GM21825 (cell line): ENCODE measurements around the gene MAD1L1.
A peak's percentile ranks its signal among the peaks of the same experiment; 100 is the strongest.

Experiments used
- ATAC-seq: cut with Tn5 transposase; IDR thresholded peaks from one replicate; pipeline ENCODE4 v1.9.1; 2021; ENCODE audit warnings: mild to moderate bottlenecking, moderate library complexity; ENCODE audit not compliant: unreplicated experiment

Gene MAD1L1

DNA sequence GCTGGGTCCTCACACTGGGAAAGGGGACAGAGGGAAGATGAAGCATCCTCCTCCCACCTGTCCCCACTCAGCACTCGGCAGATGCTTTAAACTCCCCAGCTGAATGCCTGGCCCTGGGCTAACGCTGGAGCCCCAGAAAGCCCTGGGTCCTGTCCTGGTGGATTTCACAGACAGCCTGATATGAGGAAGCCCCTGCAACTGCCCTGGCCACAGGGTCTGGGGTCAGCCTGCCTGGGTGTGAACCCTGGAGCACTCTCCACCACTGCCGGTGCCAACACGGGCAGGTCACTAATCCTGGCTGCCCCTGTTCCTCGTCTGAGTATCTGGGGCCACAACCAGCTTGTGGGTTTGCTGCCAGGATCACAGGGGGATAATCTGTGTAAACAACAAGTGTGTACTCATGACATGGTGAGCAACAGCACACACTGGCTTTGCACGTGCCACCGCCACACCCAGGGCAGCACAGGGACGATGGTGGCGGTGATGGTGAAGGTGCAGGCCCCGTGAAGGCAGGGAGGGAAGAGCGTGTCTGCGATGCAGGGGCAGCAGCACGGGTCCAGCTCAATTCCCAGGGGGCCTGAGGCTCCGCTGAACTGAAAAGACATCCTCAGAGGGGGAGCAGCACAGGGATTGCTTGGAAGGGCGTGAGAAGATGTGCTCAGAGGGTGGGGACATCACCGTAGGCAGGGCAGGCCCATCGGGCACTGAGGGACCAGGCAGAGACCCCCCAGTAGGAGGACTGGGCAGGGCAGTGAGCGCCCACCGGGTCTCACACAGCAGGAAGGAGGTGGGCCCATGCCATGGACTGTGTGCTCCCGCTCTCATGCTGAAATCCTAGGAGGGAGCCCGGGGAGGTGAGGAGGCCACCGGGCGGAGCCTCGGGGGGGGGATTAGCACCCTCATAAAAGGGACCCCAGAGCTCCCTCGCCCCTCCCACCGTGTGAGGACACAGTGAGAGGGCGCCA lies 238.7 kb downstream of the MAD1L1 start:
- no peak for ATAC-seq

DNA sequence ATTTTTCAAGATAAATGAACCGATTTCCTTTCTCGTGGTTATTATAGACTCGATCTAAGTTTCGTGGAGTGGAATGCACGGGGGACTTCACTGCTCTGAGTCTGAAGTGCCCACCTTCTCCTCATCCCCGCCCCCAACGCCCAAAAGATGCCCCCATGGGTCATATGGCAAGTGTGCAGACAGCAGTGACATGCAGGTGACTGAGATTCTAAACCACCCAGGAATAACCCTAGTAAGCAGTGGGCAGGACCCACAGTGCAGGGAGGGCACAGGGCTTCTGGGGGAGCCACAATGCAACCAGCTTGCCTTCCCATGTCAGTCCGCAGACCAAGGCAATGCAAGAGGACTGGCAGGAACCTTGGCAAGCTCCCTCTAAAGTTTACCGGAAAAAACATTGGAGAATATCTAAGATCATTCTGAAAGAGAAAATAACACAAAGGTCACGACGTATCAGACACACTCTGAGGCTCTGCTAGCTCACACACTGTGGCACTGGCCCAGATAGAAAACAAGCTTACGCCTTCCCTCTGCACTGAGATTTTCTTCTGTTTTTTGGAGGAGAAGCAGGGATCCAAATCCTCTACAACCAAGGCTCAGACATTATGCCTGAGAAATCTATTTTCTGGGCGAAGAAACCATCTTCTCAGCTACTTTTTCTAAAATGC lies 239.6 kb downstream of the MAD1L1 start:
- ATAC-seq = no peak

DNA sequence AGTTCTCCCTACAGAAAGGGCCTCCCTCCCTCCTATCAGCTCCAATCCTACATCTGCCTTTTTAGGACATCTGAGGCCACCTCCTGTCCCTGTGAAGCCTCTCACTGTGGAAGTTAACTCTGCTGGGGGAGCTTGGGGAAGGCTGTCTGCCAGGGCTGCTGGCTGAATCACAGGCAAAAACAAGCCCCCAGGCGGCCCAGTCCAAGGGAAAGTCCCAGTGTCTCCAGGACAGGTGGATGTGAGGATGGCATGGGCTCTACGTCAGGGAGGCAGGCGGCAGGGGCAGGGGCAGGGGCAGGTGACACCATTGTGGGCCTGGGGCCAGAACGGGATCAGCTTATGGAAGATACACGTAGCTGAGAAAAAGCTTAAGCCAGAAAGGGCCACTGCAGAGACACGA lies 240.2 kb downstream of the MAD1L1 start:
- no peak for ATAC-seq

GRCh38 chr7:1990001-1990670 lies 242.6 kb downstream of the MAD1L1 start:
- no peak for ATAC-seq

DNA sequence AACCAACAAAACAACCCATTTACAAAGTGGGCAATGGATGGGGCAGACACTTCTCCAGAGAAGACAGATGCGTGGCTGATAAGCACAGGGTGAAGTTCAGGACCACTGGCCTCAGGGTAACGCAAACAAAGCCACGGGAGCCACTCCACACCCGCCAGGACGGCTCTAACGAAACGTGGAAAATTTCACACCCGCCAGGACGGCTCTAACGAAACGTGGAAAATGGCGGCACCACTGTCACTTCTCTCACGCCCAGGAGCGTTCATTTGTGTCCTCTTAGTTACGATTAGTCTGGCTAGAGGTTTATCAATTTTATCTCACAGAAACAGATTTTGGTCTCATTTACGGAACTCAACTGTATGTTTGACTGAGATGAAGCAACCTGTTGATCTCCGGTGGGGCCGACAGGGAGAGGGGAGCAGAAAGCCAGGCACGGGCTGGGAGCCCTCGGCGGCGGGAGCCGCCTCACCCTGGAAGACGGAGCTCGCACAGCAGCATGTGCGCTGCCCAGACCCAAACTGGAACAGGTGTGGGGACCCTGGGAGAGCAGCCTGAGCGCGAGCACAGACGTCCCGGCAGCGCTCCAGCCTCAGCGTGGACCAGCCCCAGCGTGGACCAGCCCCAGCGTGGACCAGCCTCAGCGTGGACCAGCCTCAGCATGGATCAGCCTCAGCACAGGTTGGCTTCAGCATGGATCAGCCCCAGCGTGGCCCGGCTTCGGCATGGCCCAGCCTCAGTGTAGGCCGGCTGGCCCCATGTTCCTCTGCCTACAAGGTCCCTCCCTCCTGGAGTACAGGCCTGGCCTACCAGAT lies 243.5 kb downstream of the MAD1L1 start:
- ATAC-seq = no peak

DNA sequence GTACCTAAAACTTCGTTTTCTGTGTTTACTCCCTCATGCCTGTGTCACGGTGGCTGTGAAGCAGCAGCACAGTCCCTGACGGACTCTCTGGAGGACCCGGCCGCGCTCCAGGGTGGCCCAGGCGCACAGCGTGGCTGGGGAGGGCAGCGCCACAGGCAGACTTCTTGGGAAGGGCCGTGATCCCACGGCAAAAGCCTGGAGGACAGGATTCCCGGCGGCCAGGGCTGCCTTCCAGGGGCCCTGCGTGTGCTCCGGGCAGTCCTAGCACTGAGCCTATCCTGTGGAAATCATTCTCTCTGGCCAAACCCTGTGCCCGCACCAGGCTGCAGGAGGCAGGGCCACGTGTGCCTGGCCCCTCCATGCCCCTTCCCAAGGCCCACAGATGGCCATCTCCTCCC lies 244.2 kb downstream of the MAD1L1 start:
- no peak for ATAC-seq

GRCh38 chr7:1987591-1988532 lies 244.9 kb downstream of the MAD1L1 start:
- no peak for ATAC-seq

DNA sequence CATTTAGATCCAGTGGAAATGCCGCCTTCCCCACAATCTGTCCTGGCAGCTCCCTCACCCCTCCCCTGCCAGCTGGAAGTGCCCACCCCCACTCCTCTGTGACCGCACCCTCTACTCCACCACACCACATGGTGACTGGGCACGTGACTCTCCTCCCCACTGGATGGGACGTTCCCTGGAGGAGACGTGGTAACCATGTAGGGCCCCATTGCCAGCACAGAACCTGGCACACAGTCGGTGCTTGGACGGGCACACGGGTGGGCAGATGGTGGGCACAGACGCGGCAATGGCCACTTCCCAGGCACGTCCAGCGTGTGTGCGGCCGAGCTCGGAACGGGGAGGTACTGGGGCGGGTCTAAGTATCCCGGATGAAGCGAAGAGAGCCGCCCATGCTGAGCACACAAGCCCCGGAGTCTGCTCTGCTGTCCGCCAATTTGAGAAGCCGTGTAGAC lies 245.6 kb downstream of the MAD1L1 start:
- no peak for ATAC-seq

GRCh38 chr7:1986366-1987083 lies 246.2 kb downstream of the MAD1L1 start:
- no peak for ATAC-seq

DNA sequence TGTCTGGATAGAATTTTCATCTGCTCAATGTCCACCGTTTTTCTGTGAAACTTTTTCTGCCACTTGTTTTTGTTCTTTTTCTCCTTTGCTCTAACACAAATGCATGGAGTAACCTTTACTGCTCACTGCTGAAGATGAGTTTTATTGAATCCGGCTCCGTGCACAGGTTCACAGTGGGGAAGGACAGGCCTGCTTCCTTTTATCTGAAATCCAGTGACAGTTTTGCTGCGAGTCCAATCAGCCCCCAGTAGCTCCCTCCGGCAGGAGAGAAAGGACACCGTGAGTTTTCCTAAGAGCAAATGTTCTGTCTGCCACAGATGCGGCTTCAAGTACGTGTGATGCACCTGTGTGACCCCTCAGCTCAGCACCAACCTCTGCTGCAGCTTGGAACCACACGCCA lies 246.8 kb downstream of the MAD1L1 start:
- no peak for ATAC-seq

DNA sequence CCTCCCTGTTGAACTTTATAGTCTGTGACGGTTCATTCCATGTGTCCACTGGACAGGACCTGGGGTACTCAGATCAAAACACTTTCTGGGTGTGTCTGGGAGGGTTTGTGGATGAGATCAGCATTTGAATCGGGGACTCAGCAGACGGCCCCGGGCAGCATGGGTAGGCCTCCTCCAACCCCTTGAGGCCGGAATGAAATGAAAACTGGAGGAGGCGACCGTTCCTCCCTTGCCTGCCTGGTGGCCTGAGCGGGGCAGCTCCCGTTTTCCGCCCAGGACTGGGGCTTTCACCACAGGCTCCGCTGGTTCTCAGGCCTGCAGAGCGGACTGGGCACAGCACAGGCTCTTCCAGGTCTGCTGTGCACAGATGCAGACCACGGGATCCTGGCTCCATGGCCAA lies 247.7 kb downstream of the MAD1L1 start:
- no peak for ATAC-seq

DNA sequence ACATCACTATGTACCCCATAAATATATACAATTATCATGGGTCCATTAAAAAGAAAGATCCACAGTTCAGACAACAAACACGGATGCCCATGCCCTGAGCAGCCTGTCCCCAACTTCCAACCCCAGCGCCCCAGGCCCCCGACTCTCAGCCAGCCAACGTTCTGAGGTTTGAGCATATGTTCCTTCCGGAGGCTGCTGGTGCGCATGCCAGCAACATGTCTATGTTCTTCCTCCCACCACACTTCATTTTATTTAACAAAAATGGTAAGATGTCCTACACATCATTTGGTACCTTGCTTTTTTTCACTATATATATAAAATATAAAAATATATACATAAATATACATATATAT lies 250.9 kb downstream of the MAD1L1 start:
- ATAC-seq = no peak

DNA sequence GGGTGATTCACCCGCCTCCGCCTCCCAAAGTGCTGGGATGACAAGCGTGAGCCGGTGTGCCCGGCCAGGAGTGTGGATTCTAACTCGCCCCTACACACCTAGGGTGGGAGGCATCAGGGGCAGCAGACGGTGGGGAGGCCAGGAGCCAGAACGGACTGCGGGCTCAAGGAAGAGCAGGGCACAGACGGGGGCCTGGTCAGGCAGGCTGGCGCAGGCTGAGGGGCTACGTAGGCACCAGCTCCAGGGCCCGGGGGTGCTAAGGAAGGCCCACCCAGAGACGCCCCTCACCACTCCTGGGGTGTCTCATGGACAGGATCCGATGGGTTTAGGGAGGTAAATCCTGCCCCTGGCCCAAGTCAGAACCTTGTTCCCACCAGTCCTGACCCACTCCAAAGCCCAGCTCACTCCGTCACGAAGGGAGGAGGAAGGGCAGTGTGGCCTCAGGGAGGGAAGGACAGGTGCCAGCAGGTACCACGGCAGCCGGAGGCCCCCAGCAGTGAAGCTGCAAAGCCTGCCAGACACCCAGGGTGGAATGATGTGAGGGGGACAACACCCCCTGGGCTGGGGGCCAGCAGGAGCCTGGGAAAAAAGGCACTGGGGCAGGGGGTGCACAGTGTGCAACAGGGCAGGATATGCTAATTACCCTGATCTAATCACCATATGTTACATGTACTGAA lies 251.4 kb downstream of the MAD1L1 start:
- ATAC-seq = no peak

DNA sequence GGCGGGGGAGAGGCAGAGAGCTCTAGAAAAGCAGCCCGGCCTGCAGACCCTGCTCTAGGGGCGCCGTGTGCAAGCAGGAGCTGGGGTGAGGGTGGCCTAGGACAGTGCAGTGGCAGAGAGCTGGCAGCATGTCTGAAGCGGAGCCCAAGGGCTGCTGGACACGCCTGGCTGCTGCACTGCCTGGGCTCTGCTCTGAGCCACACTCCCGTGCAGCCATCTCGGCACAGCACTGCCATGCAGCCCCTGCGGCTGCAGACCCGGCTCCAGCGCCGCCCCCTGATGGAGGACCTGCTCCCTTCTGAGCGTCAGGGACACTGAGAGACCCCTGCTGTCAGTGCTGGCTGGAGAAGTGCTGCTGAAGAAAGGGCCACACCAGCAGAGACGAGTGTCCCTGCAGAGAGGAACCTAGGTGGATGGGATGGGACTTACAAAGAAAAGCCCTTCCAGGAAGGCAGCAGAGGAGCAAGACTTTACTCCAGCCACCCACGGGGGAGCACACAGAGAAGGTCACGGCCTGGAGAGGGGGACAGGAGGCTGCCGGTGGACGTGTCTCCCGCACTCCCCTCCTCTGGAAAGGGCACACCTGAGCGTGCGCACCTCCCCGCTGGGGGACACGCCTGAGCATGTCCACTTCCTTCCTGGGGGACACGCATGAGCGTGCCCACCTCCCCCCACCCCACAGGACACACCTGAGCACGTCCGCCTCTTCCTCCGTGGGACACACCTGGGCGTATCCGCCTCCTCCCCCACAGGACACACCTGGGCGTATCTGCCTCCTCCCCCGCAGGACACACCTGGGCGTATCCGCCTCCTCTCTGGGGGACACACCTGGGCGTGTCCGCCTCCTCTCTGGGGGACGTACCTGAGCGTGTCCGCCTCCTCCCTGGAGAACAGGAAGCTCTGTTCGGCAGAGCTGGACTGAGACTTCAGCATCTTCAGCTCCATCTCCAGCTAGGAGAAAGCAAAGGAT lies 252.9 kb downstream of the MAD1L1 start:
- peak; percentile 57 for ATAC-seq

- ATAC-seq = no peak
Observed at GRCh38 chr7:1978656-1979590, 253.8 kb downstream of the MAD1L1 start.

GRCh38 chr7:1977876-1978441 lies 254.8 kb downstream of the MAD1L1 start:
- ATAC-seq = no peak
